ENCODE data around the gene ADAMTS19.

Gene ADAMTS19

DNA sequence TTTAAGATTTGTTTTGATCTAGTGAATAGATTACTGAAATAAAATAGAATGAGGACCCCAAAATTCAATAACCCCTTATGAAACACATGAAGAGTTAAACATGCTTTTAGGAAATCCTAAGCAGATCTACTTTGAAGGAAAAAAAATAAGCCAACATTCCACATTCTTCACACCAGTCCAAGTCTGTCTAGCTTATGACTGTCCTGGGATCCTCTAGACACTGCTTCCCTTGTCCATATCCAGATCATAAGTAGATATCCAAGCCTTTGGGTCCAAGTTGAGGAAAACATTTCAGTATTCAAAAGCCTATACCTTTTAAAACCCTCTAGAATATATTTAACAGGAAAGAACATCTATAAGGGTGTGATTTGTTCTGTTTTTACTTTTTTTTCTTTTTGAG, 228.9 kb downstream of the ADAMTS19 start:
- DNase-seq, result no peak

DNA sequence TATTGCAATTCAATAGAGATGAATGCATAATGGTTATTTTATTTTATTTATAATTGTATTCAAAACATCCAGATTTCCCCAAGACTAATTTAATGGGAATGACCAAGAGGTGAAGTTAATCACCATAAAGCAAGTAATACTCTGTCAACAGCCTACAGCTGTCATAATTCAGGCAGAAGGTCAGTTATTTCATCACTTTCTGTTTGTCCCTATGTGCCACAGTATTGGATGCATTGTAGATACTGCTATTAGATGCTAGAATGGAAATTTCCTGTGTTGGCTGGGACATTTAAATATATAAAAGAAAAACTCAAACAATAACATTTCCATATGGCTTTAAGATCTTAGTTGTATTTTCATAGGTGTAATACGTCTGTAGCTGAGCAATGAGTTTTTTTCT, 231.1 kb downstream of the ADAMTS19 start:
- no peak for DNase-seq

DNA sequence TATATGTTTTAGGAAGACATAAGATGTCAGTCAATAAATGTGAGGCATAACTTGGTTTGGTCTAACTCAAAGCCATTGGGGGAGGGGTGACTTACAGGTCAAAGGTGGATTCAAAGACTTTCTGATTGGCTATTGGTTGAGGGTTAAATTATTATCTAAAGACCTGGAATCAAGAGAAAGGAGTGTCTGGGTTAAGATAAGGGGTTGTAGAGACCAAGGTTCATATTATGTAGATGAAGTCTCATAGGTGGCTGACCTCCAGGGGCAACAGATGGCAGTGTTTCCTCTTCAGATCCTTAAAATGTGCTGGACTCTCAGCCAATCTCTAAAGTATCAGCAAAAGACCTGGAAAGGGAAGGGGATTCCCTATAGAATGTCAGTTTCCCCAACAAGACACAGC, 236.5 kb downstream of the ADAMTS19 start:
- no peak for DNase-seq

DNA sequence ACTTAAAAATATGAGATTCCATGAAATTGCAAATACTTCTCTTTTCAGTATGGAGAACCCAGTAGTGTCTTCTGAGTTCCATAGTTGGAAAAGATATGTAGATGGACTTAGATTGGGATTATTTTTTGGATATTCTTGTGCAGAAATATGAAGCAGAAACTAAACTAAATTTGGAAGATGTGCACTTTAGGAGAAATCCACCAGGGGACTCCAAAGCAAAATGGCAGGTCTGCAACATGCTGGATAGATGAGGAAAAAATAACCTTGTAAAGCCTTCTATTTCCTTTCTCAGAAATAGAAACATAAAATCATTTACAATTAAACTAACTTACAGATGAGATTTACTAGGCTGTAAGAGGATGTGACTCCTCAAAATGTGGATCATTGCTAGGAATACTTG, 238.6 kb downstream of the ADAMTS19 start:
- no peak for DNase-seq

DNA sequence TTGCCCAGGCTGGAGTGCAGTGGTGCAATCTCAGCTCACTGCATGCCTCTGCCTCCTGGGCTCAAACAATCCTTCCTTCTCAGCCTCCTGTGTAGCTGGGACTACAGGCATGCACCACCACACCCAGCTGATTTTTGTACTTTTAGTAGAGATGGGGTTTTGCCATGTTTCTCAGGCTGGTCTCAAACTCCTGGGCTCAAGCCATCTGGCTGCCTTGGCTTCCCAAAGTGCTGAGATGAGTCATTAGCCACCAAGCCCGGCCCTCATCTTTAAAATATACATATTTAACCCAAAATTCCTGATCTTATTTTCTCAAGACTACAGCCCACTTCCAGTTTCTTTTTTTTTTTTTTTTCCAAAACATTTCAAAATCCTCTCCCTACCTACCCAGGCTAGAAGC, 256.1 kb downstream of the ADAMTS19 start:
- DNase-seq, result no peak

DNA sequence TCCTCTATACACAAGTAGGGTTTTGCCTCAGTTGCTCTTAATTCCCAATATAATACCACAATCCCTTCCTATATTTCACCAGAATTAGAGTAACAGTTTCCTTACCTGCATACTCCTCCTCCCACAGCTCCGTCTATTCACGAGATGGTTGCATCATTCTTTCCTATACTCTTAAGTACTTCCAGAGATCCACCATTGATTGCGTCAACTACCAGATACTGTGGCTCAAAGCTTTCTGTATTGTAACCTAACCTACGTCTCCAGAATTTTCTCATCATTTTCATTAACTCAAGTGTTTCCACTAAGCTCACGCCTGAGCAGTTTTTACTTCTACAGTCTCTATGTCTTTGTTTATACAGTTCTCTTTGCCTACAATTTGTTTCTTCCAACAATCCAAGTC, 256.6 kb downstream of the ADAMTS19 start:
- DNase-seq, result no peak

DNA sequence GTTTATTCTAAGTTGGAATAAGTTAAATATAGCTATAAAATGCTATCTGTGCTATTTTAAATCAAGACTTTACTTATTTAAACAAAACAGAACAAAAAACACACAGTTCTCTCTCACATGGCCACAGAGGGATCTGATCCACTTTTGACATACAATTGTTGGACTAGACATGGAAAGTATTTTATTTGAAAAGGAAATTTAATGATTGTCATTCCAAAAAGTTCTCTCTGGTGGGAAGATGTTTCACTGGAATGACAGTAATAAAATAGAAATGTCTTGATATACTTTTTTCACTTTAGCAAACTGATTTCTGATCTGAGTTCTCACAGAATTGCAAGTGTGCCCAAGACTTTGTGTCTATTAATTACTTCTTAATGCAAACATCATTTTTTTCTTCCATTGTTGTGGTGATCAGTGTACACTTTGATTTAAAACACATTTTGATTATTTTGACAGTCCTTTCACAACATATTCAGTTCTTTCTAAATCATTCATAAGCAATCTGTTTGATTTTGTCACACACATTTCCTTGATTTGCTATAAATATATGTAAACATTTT, 257.7 kb downstream of the ADAMTS19 start:
- DNase-seq, result no peak

DNA sequence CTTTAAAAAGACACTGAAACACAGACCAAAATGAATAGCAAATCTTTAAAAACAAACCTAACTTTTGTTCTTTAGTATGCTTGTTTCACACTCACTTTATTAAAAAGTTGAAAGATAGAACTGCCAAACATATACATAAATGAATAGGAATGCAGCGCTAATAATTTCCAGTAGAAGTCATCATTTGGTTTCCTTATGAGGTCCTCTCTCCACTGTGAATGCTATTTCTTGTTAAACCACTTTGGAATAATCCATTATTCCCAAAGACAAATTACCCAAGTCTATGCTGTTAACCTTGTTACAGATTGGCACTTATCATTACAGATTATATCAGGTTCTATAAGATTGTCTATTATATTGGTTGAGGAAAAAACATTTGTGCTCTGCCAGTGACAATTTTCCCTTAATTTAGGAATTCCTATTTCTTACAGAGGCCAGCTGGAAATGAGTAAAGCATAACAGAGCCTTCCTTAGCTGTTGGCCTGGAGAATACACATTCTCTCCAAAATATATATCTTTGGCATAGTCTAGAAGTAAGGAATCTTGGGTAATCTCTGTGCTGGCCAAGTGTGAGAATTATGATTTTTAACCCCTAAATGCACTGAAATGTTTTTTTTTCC, 258.5 kb downstream of the ADAMTS19 start:
- DNase-seq, result no peak

DNA sequence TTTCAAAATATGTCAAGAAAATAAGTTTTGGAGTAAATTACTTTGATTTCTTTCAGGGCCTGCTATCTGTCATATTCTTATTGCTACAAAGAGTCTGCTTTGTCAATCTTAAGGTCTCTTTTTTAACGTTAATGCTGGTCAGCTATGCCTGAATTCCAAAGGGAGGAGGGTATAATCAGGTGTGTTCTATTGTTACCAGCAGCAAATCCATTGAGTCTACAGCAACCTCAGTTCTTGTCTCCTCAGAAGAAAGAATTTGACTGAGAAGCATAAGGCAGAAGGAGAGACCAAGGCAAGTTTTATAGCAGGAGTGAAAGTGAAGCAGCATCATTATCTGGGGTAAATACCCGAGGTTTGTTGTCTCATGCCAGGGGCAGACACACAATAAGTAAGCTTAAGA, 264.1 kb downstream of the ADAMTS19 start:
- DNase-seq, result no peak

DNA sequence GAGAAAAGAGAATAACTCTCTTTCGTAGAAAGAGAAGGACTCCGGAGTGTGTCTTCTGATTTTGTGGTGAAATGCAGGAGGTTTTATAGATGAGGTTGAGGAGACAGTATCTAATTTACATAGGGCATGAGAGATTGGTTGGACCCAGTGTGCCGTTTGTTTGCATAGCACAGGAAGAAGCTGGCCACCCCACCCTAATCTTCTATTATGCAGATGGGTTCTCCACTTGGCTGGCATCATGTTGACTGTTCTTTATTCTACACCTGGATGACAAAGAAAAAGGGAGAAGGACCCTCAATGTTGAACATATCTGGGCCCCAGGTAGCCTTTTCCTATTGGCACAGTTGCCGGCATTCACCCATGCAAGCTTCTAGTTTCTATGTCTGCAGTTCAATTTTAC, 264.5 kb downstream of the ADAMTS19 start:
- DNase-seq, result no peak

DNA sequence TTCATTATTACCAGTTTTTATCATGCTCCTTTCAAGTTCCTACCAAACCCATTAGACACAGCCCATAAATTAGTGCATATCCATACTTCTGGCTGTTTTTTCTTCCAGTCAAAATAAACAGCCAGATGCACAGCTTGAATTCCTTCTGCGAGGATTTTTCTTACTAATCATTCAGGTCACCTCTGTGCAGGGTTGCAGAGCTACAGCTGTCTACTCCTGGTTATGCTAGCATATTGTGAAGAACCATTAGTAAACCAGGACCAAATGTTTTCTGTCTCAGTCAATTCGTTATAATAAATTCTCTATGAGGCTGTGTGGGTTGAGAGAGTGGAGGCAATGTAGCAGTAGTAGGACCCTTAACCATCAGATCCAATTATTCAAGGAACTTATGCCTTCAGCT, 279.7 kb downstream of the ADAMTS19 start:
- DNase-seq, result no peak

DNA sequence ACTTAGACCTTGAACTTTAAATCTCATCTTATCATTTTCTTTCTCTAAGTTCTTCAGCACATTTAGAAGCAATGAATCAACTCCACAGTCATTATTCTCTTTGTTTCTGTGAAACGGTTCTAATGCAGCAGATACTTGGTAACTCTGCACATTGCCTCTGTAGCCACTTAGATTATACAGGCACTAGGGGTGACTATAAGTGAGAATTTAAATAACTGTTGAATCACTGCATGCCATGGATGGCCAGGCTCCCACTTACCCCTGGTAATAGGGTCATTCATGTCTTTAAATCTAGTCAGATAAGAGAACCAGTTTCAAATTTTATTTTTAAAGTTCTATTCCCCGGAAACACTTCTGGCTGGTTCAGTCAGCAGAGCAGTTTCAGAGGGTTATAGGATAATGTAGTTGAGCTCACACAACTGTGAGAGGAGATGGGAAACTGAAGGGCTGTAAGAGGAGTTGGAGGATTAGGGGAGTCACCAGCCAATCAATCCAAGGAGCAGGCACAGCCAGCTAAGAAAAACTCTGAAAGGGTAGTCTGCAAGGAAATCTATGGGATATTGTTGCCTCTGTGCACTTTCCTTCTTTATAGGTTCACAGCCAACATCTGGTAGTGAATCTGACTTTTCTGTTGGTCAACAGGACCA, 283.6 kb downstream of the ADAMTS19 start:
- DNase-seq, result no peak

DNA sequence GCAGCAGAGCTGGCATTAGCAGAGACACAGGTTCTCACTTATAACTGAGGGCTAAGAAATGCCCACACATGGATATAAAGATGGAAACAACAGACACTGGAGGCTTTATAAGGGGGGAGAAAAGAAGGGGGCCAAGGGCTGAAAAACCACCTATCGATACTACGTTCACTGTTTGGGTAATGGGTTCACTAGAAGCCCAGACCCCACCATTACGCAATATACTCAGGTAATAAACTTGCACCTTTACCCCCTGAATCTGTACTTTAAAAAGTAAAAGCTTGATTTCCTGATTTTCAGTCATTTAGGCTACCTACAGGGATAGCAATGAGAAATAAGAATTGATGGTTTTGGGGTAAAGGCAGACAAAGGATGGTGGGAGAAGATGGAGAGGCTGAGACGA, 285.9 kb downstream of the ADAMTS19 start:
- DNase-seq, result no peak

DNA sequence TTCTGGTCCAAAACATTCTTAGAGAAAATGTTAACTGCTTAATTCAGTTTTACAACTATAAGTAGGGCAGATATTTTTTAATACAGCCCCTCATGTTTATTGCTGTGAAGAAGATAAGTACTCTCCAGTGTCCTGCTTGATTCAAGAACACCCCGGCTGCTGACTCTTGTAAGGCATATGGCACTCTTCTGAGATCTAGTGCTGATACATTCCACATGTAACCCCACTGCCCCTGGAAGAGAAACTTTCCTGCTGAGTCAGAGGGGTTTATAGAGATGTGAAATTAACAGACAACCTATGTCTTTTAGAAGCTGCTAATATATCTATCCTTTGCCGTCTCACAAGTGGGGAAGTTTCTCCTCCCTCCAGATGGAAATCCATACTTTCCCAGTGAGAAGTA, 286.8 kb downstream of the ADAMTS19 start:
- DNase-seq, result no peak

DNA sequence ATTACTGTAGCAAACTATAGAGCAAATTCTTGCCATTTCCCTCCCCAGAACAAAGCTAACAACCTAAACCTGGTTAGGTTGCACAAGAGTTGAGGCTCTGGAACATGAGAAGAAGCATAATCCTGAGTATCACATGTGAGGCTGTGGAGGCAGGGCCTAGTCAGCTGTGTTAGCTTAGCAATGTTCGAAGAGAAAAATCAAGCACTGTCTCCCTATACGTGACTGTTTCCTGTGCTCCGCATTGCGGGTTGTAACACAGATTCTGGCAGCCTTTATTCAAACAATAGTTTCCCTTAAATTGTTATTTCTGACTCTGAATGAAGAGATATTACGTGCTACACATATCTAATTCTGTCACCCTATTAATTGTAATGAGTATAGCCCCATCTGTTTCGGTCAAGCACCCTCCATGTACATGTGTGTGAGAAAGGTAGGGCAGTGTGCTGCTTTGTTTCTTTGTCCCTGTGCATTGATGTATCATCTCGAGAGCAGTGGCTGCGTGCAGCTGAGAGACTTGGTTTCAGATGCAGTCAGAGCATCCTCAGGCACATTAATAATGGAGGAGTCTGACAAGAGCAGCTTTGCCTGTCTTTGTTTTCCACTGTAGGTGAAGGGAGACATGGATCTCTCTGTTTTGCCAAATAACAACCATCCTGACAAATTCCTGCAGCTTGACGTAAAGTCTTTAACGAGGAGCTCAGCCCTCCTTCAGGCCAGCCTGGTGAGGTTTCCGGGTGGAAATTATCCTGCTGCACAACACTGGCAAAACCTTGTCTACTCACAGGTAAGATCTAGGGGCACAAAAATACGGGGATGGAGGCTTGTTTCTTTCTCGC, 287.7 kb downstream of the ADAMTS19 start, which contains the start of gene MINAR2:
TSS of gene MINAR2 (plus strand) at position 523 of the 836 bp plus-strand sequence. CDS start at position 620, 97 bp downstream.
- no peak for DNase-seq

DNA sequence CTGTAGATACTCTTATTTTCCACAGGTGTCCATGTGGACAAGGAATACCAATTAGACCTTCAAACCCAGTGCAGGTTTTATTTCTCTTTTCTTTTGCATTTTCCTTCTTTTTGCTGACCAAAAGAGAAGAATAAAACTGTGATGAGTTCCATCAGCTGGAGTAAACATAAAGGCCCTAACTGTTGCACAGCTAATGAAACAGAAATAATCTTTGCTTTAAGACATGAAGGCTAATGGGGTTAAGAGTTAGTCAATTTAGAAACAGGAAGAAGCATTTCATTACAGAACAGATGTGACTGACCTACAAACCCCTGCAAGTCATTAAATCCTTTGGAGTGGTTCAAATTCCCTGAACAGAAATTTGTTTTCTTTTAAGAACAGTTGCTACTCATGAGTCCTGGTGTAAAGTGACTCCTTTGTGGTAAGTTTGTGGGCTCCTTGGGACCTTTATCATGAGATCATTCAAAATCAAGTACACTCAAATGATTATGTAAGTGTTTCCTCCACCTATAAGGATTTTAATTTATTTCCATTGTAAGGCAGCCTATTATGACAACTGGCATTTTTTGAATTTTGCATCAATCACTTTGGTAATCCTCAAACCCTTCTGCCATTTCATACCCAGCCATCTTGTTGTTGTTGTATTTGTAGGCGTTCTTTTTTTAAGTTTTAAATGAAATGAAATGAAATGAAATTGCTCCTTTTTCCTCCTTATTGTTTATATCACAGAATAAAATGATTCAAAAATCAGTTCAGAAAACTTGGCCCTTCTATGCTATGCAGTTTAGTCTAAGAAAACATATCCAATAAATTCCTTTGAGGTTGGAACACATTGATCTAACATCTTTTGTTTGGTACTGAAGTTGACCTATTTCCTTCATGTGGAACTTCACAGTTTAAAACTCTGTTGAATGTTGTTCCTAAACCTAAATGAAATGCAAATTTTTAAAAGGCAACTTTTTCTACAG, 289.1 kb downstream of the ADAMTS19 start:
- DNase-seq, result no peak

DNA sequence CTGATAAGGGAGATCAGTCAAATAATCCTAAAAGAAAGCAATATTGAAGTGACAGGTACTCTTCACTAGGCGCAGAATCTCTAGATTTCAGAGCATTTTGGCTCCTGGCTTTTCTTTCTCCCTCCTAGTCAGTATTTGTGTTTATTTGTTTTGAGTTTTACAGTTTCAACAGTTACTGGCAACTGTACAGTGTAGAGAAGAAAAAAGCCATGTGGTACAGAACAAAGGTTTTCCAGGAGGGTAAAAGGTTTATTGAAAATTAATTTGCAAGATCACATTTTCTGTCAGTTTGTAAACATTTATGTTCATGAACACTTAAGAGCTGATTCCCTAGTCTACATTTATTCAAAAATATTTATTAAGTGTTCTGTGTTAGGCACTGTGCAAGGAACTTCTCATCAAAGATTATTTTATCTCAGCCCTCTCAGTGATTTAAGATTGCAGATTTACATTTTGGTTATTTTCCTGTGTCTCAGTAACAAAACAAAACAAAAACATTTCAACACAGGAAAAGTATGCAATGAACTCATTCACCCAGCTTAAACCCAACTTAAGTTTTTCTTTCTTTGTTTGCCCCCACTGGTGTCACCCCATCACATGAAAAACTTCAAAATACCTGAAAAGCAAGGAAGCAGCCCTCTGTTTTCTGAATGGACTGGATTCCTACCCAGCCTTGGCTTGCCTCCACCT, 300.7 kb downstream of the ADAMTS19 start:
- no peak for DNase-seq

DNA sequence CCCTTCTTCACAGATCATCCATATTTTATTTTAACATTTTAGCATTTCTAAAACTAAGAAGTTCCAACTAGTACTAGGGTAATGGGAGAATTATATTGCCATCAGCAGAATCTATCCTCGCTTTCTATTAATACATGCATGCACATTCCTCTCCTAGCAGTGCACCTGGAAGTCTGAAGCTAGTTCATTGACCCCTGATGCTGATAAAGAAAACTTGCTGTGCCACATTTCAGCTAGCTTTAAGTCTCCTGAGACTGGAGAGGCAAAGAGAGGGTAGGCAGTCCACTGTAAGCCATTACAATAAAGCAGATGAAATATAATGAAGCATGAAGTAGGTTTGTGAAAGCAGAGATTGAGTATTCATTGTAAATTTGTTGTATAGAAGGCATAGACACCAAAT, 303.6 kb downstream of the ADAMTS19 start:
- DNase-seq, result no peak

DNA sequence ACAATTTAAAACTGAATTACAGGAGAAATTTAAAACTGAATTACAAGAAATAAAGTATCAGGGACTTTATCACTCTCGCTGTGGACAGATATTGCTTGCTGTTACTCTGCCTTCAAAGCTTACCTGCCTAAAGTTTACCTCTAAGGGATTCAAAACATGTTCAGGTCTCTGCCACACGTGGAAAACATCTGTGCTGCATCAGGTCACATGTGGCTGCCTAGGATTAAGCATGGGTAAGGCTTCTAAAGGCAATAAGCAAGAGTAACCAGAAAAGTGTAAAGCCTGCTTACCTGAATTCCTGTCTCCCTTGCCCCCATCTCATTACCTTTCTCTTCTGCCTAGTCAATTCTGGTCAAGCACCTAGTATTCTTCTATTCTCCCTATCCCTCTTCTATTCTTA, 306.7 kb downstream of the ADAMTS19 start:
- no peak for DNase-seq

DNA sequence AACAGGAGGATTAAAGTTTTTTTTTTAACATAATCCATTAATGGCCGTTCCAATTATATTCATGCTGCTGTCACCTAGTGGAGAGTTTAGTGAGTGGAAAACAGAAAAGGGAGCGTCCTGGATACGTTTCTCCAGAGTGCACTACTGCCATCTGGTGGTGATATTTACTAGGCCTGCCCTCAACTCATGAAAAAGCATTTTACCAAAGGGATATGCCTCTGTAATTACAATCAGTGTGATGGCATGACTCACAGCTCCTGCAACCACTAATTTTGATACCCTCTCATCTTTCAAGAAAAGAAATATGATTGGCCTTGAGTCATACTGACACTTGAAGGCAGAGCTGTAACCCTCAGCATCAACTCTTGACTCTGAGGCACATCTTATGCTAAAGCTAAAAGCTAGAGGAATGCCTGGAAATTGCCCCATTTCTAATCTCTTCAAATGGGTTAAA, 307.9 kb downstream of the ADAMTS19 start:
- DNase-seq, result peak; percentile 4

DNA sequence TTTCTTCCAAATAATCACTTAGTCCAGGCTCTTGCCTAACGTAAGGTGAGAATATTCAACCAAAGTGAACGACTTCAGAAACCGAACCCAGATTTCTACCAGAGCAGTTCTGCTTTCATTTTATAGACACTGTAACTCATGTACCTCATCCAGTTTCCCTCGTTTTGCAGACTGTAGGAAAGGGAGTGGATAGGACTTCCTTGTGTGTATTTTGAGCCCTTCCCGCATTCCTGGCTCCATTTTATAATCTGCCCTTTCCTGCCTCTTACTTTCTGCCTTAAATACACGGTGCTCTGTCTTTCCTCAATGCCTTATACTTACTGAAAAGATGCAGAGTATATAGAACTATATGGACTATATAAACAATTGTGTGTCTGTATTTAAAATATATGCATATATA, 308.6 kb downstream of the ADAMTS19 start:
- DNase-seq, result no peak

Data from NCI-H1417 treated with DMSO at 0.1 percent for 48 hours (cell line).